Gastrocnemius medialis (tissue), 4 donors: ENCODE measurements around the gene REC114. TPM values are rescaled to one million over a fixed set of nuclear protein-coding genes. Genes with fewer than 3 reads are reported as not detected.

Experiments
- ATAC-seq, 2 donors: fragments of 150-250 bp; one replicate each; pipeline ENCODE4 v1.9.1; 2016
- DNase-seq, 2 donors: peaks; one replicate each; pipeline ENCODE4 v3.0.0-alpha.2; 2019
- H3K27ac ChIP-seq, 4 donors: fragments of 200-600 bp; sonication (generic); 1 replicate in 1 of 4; 2 replicates in 3 of 4; pipeline ENCODE4 v1.5.1; 2016 to 2018; ENCODE audit warnings: mild to moderate bottlenecking in 2 of 4, moderate library complexity in 1 of 4
- H3K27me3 ChIP-seq, 3 donors: fragments of 200-600 bp; sonication (generic) in 2 of 3; 1 replicate in 1 of 3; 2 replicates in 2 of 3; pipeline versions ENCODE4 v1.5.1 to v1.6.0; 2016 to 2019; ENCODE audit warnings: mild to moderate bottlenecking in 1 of 3, moderate library complexity in 1 of 3
- H3K36me3 ChIP-seq, 2 donors: fragments of 200-600 bp; sonication (generic) in 1 of 2; one replicate each; pipeline ENCODE4 v1.5.1; 2017 to 2018
- H3K4me1 ChIP-seq, 2 donors: fragments of 200-600 bp; sonication (generic) in 1 of 2; one replicate each; pipeline ENCODE4 v1.5.1; 2016 to 2017; ENCODE audit warnings: mild to moderate bottlenecking in 2 of 2
- H3K4me3 ChIP-seq, 4 donors: fragments of 200-600 bp; sonication (generic) in 3 of 4; 1 replicate in 1 of 4; 2 replicates in 3 of 4; pipeline ENCODE4 v1.5.1; 2016 to 2019; ENCODE audit warnings: mild to moderate bottlenecking in 2 of 4
- H3K9me3 ChIP-seq, 3 donors: fragments of 200-600 bp; sonication (generic) in 2 of 3; 1 replicate in 1 of 3; 2 replicates in 2 of 3; pipeline ENCODE4 v1.5.1; 2016 to 2019
- CTCF ChIP-seq, 5 experiments: fragments of 450-650 bp in 3 of 5; fragments of 200-600 bp in 2 of 5; sonication (generic) in 2 of 5; IDR thresholded peaks in 4 of 5; conservative IDR thresholded peaks in 1 of 5; 1 replicate in 4 of 5; 2 replicates in 1 of 5; pipeline ENCODE4 v1.5.1; 2016 to 2019; ENCODE audit warnings: antibody characterized with exemption in 5 of 5, mild to moderate bottlenecking in 3 of 5, moderate library complexity in 3 of 5
- POLR2A ChIP-seq, 2 donors: fragments of 450-650 bp; IDR thresholded peaks; one replicate each; pipeline ENCODE4 v1.6.1; 2017; ENCODE audit warnings: antibody characterized with exemption in 2 of 2, mild to moderate bottlenecking in 2 of 2, moderate library complexity in 2 of 2
- in situ Hi-C, 4 donors: fragments of 200-750 bp; cut with MboI; loops; one replicate each; pipeline versions ENCODE4 v1.15.0 to v1.8.0; 2017; ENCODE audit warnings: low sequenced_read_pairs in 4 of 4
- intact Hi-C: fragments of 100-400 bp; cut with DNase I; formaldehyde crosslinking; loops from one replicate; pipeline ENCODE4 v1.15.1; 2023; ENCODE audit warnings: low total_unique reads
- total RNA-seq, 4 donors: library from RNA; depleted of rRNA; stranded (reverse); fragments of >200 nt; gene quantifications; one replicate each; pipeline versions ENCODE4 v1.1.0 to v1.2.3, GENCODE V29; 2016

Gene REC114
- total RNA-seq, 4 donors from 2014 or later, result not detected

GRCh38 chr15:73495181-73495580 is 52.2 kb downstream of the REC114 start:
- Histone ChIP-seq H3K27ac (no peak overlapping the region), H3K4me1 (no peaks in the 10 kb centered on the region), H3K36me3 (no peaks in the 10 kb centered on the region), H3K9me3 (no peaks in the 10 kb centered on the region), H3K4me3 (no peak overlapping the region), H3K27me3 (no peaks in the 10 kb centered on the region)
- in situ Hi-C loops (no loop called here), intact Hi-C loops (no loop called here)
- TF ChIP-seq POLR2A (IDR thresholded peaks at IDR 0.05), result no peak
- TF ChIP-seq CTCF (IDR thresholded peaks at IDR 0.05 in 4 of 5, conservative IDR thresholded peaks at IDR 0.05 in 1 of 5), result no peak
- no peak for DNase-seq
- ATAC-seq, result no peak

DNA sequence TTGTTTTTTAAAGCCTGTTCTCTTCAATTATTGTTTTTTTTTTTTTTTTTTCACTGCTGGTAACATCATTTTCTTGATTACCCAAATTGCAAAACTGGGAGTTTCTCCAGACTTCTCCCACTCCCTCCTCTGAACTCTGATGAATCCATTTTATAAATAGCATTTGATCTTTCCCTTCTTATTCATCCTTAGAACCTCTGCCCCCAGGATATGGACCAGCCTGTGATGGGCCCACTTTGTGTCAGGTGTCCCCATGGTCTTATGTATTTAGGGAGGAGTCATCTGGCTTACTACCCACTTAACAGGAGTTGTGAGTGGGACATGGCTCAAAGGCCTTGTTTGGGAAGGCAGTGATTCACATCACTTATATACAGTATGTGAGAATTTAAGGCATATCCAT is 57.7 kb downstream of the REC114 start:
- intact Hi-C loops (no loop called here), in situ Hi-C loops (no loop called here)
- H3K4me3 ChIP-seq, result no peak overlapping the region
- H3K27ac ChIP-seq, result no peak overlapping the region
- no peaks in the 10 kb centered on the region for H3K27me3 ChIP-seq
- TF ChIP-seq POLR2A (IDR thresholded peaks at IDR 0.05) (no peak), CTCF (IDR thresholded peaks at IDR 0.05 in 4 of 5, conservative IDR thresholded peaks at IDR 0.05 in 1 of 5) (no peak)
- no peaks in the 10 kb centered on the region for H3K4me1 ChIP-seq
- ATAC-seq (no peak), DNase-seq (no peak)
- H3K36me3 ChIP-seq, result no peaks in the 10 kb centered on the region
- no peaks in the 10 kb centered on the region for H3K9me3 ChIP-seq

- Histone ChIP-seq H3K9me3 (no peaks in the 10 kb centered on the region), H3K4me1 (no peaks in the 10 kb centered on the region), H3K27me3 (no peaks in the 10 kb centered on the region), H3K27ac (no peak overlapping the region), H3K36me3 (no peaks in the 10 kb centered on the region), H3K4me3 (no peak overlapping the region)
- intact Hi-C loops (no loop called here), in situ Hi-C loops (no loop called here)
- no peak for TF ChIP-seq CTCF (IDR thresholded peaks at IDR 0.05 in 4 of 5, conservative IDR thresholded peaks at IDR 0.05 in 1 of 5)
- TF ChIP-seq POLR2A (IDR thresholded peaks at IDR 0.05), result no peak
- DNase-seq (no peak), ATAC-seq (no peak)
These were observed 61.9 kb downstream of the REC114 start for GRCh38 chr15:73504885-73505284.

- H3K27ac ChIP-seq, result no peak overlapping the region
- intact Hi-C loops, result no loop called here
These were observed 72.6 kb downstream of the REC114 start for GRCh38 chr15:73515527-73515926.

More at GRCh38 chr15:73515527-73515926, 72.6 kb downstream of the REC114 start:
- TF ChIP-seq CTCF (IDR thresholded peaks at IDR 0.05 in 4 of 5, conservative IDR thresholded peaks at IDR 0.05 in 1 of 5) (no peak), POLR2A (IDR thresholded peaks at IDR 0.05) (no peak)
- DNase-seq, result no peak
- Histone ChIP-seq H3K9me3 (no peaks in the 10 kb centered on the region), H3K36me3 (no peaks in the 10 kb centered on the region), H3K4me3 (no peak overlapping the region), H3K27me3 (no peaks in the 10 kb centered on the region), H3K4me1 (peaks cover 0 to 9% of the 10 kb centered on the region in 2 donors)
- ATAC-seq, result no peak
- in situ Hi-C loops, result no loop called here
